H9 (cell line): ENCODE measurements around the gene KIAA1671. TPM values are rescaled to one million over a fixed set of nuclear protein-coding genes. Genes with fewer than 3 reads are reported as not detected.
A peak's percentile ranks its signal among the peaks of the same experiment; 100 is the strongest.

Source experiments
- DNase-seq: peaks from one replicate; pipeline ENCODE4 v3.0.0-alpha.2; 2017
- H2AFZ ChIP-seq: one replicate; pipeline ENCODE4 v1.6.1; 2013; ENCODE audit warnings: mild to moderate bottlenecking, low read length, control low read depth, moderate library complexity
- H2AK5ac ChIP-seq: 2 replicates; pipeline ENCODE4 v1.6.1; 2013; ENCODE audit warnings: low read length, control low read depth, mixed read lengths; ENCODE audit not compliant: insufficient read length
- H2BK120ac ChIP-seq: one replicate; pipeline ENCODE4 v1.6.1; 2013; ENCODE audit warnings: low read depth, mild to moderate bottlenecking, low read length, control low read depth, inconsistent platforms; ENCODE audit not compliant: poor library complexity, severe bottlenecking
- H2BK12ac ChIP-seq: 2 replicates; pipeline ENCODE4 v1.6.1; 2013; ENCODE audit warnings: low read length, control low read depth, mixed read lengths, low read depth; ENCODE audit not compliant: insufficient read length
- H2BK15ac ChIP-seq: 2 replicates; pipeline ENCODE4 v1.6.1; 2013; ENCODE audit warnings: low read depth, low read length, control low read depth
- H2BK20ac ChIP-seq: one replicate; pipeline ENCODE4 v1.6.1; 2013; ENCODE audit warnings: low read depth, mild to moderate bottlenecking, low read length, control low read depth, inconsistent platforms; ENCODE audit not compliant: poor library complexity, severe bottlenecking
- H2BK5ac ChIP-seq: 2 replicates; pipeline ENCODE4 v1.6.1; 2013; ENCODE audit warnings: low read length, control low read depth, mixed read lengths; ENCODE audit not compliant: insufficient read length
- H3K14ac ChIP-seq: 2 replicates; pipeline ENCODE4 v1.6.1; 2013; ENCODE audit warnings: low read length, control low read depth; ENCODE audit not compliant: insufficient read depth
- H3K18ac ChIP-seq: 2 replicates; pipeline ENCODE4 v1.6.1; 2013; ENCODE audit warnings: low read depth, mild to moderate bottlenecking, mixed read lengths, low read length, control low read depth; ENCODE audit not compliant: insufficient read length
- H3K23ac ChIP-seq: 2 replicates; pipeline ENCODE4 v1.6.1; 2013; ENCODE audit warnings: low read length, control low read depth, mixed read lengths, low read depth; ENCODE audit not compliant: insufficient read length
- H3K23me2 ChIP-seq: 2 replicates; pipeline ENCODE4 v1.6.1; 2013; ENCODE audit warnings: low read depth, mild to moderate bottlenecking, mixed read lengths, low read length, control low read depth; ENCODE audit not compliant: insufficient read length, poor library complexity, severe bottlenecking
- H3K27ac ChIP-seq: 2 replicates; pipeline ENCODE4 v1.5.1; 2013; ENCODE audit warnings: low read length, control low read depth, mixed read lengths, low read depth; ENCODE audit not compliant: insufficient read length
- H3K27me3 ChIP-seq: 2 replicates; pipeline ENCODE4 v1.6.1; 2013; ENCODE audit warnings: low read length, control low read depth, inconsistent platforms; ENCODE audit not compliant: insufficient read depth
- H3K4ac ChIP-seq: 2 replicates; pipeline ENCODE4 v1.6.1; 2013; ENCODE audit warnings: low read depth, mild to moderate bottlenecking, control low read depth, inconsistent platforms, low read length, moderate library complexity
- H3K4me1 ChIP-seq: 2 replicates; pipeline ENCODE4 v1.6.1; 2013; ENCODE audit warnings: low read length, control low read depth, inconsistent platforms; ENCODE audit not compliant: insufficient read depth
- H3K4me2 ChIP-seq: 2 replicates; pipeline ENCODE4 v1.6.1; 2013; ENCODE audit warnings: low read length, control low read depth, mixed read lengths; ENCODE audit not compliant: insufficient read length, insufficient read depth
- H3K56ac ChIP-seq: 2 replicates; pipeline ENCODE4 v1.6.1; 2013; ENCODE audit warnings: low read depth, mild to moderate bottlenecking, mixed read lengths, low read length, control low read depth; ENCODE audit not compliant: insufficient read length
- H3K79me1 ChIP-seq: 2 replicates; pipeline ENCODE4 v1.6.1; 2013; ENCODE audit warnings: low read depth, mild to moderate bottlenecking, moderate library complexity, low read length, control low read depth, inconsistent platforms; ENCODE audit not compliant: insufficient read depth, poor library complexity, severe bottlenecking
- H3K79me2 ChIP-seq: 2 replicates; pipeline ENCODE4 v1.6.1; 2013; ENCODE audit warnings: low read length, control low read depth, inconsistent platforms; ENCODE audit not compliant: insufficient read depth
- H3K9ac ChIP-seq: 2 replicates; pipeline ENCODE4 v1.6.1; 2013; ENCODE audit warnings: low read length, control low read depth, mixed read lengths; ENCODE audit not compliant: insufficient read length; ENCODE audit errors: extremely low read depth
- H3K9me3 ChIP-seq: one replicate; pipeline ENCODE4 v1.6.1; 2013; ENCODE audit warnings: low read depth, low read length, inconsistent platforms; ENCODE audit not compliant: control insufficient read depth
- H3T11ph ChIP-seq: one replicate; pipeline ENCODE4 v1.6.1; 2013; ENCODE audit warnings: mild to moderate bottlenecking, low read length, control low read depth, inconsistent platforms
- H4K20me1 ChIP-seq: one replicate; pipeline ENCODE4 v1.6.1; 2013; ENCODE audit not compliant: control insufficient read depth, insufficient read length, insufficient read depth
- H4K5ac ChIP-seq: 2 replicates; pipeline ENCODE4 v1.6.1; 2013; ENCODE audit warnings: low read depth, mild to moderate bottlenecking, mixed read lengths, low read length, control low read depth; ENCODE audit not compliant: insufficient read length
- H4K8ac ChIP-seq: replicated peaks from 2 replicates; pipeline ENCODE4 v1.6.1; 2013; ENCODE audit warnings: low read length, control low read depth, mixed read lengths, low read depth; ENCODE audit not compliant: insufficient read length
- H4K91ac ChIP-seq: 2 replicates; pipeline ENCODE4 v1.6.1; 2013; ENCODE audit warnings: low read depth, mild to moderate bottlenecking, moderate library complexity, mixed read lengths, low read length, control low read depth; ENCODE audit not compliant: insufficient read length
- H3K27ac Mint-ChIP-seq, 3 experiments: 2 replicates in 2 of 3; 3 replicates in 1 of 3; pipeline ENCODE4 v1.8.0; 2020 to 2021; ENCODE audit warnings: mixed read lengths in 3 of 3, mild to moderate bottlenecking in 1 of 3, moderate library complexity in 1 of 3
- H3K27me3 Mint-ChIP-seq: 2 replicates; pipeline ENCODE4 v1.8.0; 2021; ENCODE audit warnings: low read depth, mild to moderate bottlenecking, moderate library complexity, mixed read lengths
- H3K36me3 Mint-ChIP-seq, 3 experiments: 2 replicates in 2 of 3; 3 replicates in 1 of 3; pipeline ENCODE4 v1.8.0; 2020 to 2021; ENCODE audit warnings: low read depth in 3 of 3, mixed read lengths in 3 of 3; ENCODE audit not compliant: insufficient read depth in 1 of 3
- H3K4me1 Mint-ChIP-seq, 2 experiments: 2 replicates each; pipeline ENCODE4 v1.8.0; 2020; ENCODE audit warnings: mixed read lengths in 2 of 2
- H3K4me3 Mint-ChIP-seq, 2 experiments: 2 replicates in 1 of 2; 3 replicates in 1 of 2; pipeline ENCODE4 v1.8.0; 2020 to 2021; ENCODE audit warnings: mild to moderate bottlenecking in 2 of 2, mixed read lengths in 2 of 2, moderate library complexity in 1 of 2
- H3K9me3 Mint-ChIP-seq, 2 experiments: 2 replicates in 1 of 2; 3 replicates in 1 of 2; pipeline ENCODE4 v1.8.0; 2020; ENCODE audit warnings: mild to moderate bottlenecking in 2 of 2, mixed read lengths in 2 of 2, moderate library complexity in 1 of 2
- WGBS: extraction: QIAGEN DNeasy Blood & Tissue Kit; methylation state at CpG from one replicate; pipeline ENCODE4 v1.1.7; 2013; ENCODE audit warnings: missing lambda C conversion rate, low lambda C conversion rate, mixed read lengths; ENCODE audit not compliant: insufficient read length; ENCODE audit errors: extremely low coverage; 5-methylcytosine and 5-hydroxymethylcytosine counted together
- total RNA-seq: library from RNA; stranded (reverse); gene quantifications from 2 replicates; pipeline ENCODE4 v1.2.1, GENCODE V29; 2021
- TF ChIP-seq, protein P1 (sequence below): fragments of 200-600 bp; sonication (generic); conservative IDR thresholded peaks from 3 replicates; pipeline ENCODE4 v1.8.0; 2021; ENCODE audit warnings: antibody characterized with exemption, mild to moderate bottlenecking

The KIAA1671 gene
- total RNA-seq, 1 experiment from 2014 or later, result 22.6 TPM

DNA sequence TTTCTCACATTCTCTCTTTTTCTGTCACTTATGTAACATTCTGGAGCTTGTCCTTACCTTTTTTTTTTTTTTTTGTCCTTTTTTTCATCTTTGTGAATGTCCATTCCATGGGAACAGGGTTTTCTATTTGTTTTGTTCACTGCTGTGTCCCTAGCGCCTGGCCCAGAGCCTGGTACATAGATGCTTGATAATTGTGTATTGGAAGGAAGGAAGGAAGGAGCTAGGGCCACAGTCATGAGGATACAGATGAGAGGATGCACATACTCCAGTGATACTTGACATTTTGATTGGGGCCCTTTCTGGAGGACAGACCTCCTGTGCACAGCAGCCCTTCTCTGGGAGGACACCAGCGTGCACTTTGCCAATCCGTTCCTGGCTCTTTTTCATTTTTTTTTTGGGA is 68.9 kb downstream of the KIAA1671 start:
- Histone ChIP-seq H4K91ac (no peak overlapping the region), H3K27me3 (no peaks in the 10 kb centered on the region), H3K4me1 (0 out of 2 replicates have a peak, but pooled peaks cover 2% of the 10 kb centered on the region), H4K5ac (no peak overlapping the region), H2BK20ac (no peak overlapping the region), H2AFZ (no peak overlapping the region), H3K79me2 (no peaks in the 10 kb centered on the region), H2BK12ac (no peak overlapping the region), H3K9me3 (no peaks in the 10 kb centered on the region), H3K56ac (no peak overlapping the region), H3K23me2 (no peaks in the 10 kb centered on the region), H3K9ac (no peak overlapping the region), H3K4ac (no peak overlapping the region), H2BK5ac (no peak overlapping the region), H3K18ac (no peak overlapping the region), H4K8ac (no peak overlapping the region), H3K4me2 (no peak overlapping the region), H2BK120ac (no peak overlapping the region), H3K79me1 (no peaks in the 10 kb centered on the region), H3K14ac (no peak overlapping the region), H2BK15ac (no peak overlapping the region), H3T11ph (no peak overlapping the region), H3K27ac (no peak overlapping the region), H2AK5ac (no peak overlapping the region), H3K23ac (no peak overlapping the region), H4K20me1 (no peaks in the 10 kb centered on the region)
- Mint-ChIP-seq H3K4me3 (no peak overlapping the region), H3K4me1 (peaks cover 20 to 26% of the 10 kb centered on the region in 2 experiments), H3K9me3 (peaks cover 3% of the 10 kb centered on the region in 2 experiments; a peak in 4 of 5 replicates), H3K36me3 (peaks cover 3 to 9% (median 3%) of the 10 kb centered on the region in 3 experiments; a peak in 6 of 7 replicates), H3K27ac (peak overlapping the region in 1 of 3 experiments; percentile 55; a peak in 1 of 7 replicates), H3K27me3 (no peaks in the 10 kb centered on the region)
- DNase-seq, result no peak
- no CpG with 5 or more reads among the region's 3 CpGs for WGBS
- TF ChIP-seq, protein P1, sequence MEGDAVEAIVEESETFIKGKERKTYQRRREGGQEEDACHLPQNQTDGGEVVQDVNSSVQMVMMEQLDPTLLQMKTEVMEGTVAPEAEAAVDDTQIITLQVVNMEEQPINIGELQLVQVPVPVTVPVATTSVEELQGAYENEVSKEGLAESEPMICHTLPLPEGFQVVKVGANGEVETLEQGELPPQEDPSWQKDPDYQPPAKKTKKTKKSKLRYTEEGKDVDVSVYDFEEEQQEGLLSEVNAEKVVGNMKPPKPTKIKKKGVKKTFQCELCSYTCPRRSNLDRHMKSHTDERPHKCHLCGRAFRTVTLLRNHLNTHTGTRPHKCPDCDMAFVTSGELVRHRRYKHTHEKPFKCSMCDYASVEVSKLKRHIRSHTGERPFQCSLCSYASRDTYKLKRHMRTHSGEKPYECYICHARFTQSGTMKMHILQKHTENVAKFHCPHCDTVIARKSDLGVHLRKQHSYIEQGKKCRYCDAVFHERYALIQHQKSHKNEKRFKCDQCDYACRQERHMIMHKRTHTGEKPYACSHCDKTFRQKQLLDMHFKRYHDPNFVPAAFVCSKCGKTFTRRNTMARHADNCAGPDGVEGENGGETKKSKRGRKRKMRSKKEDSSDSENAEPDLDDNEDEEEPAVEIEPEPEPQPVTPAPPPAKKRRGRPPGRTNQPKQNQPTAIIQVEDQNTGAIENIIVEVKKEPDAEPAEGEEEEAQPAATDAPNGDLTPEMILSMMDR, result no peak
